GM18861 (cell line): ENCODE measurements around the gene FBLN1.

ENCODE experiments used
- ATAC-seq: cut with Tn5 transposase; IDR thresholded peaks from one replicate; pipeline ENCODE4 v1.9.1; 2021; ENCODE audit not compliant: unreplicated experiment

The FBLN1 gene

GRCh38 chr22:45503816-45504372 is 1.2 kb downstream of the FBLN1 start:
- ATAC-seq = no peak

- no peak for ATAC-seq
Measured at GRCh38 chr22:45504373-45505341, 2.0 kb downstream of the FBLN1 start.

- ATAC-seq = no peak
Measured at GRCh38 chr22:45505991-45506747, 3.5 kb downstream of the FBLN1 start.

- ATAC-seq = no peak
Measured at GRCh38 chr22:45506816-45507360, 4.2 kb downstream of the FBLN1 start.

- ATAC-seq = no peak
Measured at GRCh38 chr22:45507798-45508197, 5.1 kb downstream of the FBLN1 start.

- no peak for ATAC-seq
Measured at GRCh38 chr22:45508814-45509213, 6.1 kb downstream of the FBLN1 start.

GRCh38 chr22:45510376-45511232 is 7.9 kb downstream of the FBLN1 start:
- no peak for ATAC-seq

GRCh38 chr22:45511847-45512261 is 9.2 kb downstream of the FBLN1 start:
- no peak for ATAC-seq

- ATAC-seq = no peak
Measured at GRCh38 chr22:45512363-45512762, 9.7 kb downstream of the FBLN1 start.

GRCh38 chr22:45515676-45516075 is 13.0 kb downstream of the FBLN1 start:
- ATAC-seq = no peak

- no peak for ATAC-seq
Measured at GRCh38 chr22:45516163-45516562, 13.5 kb downstream of the FBLN1 start.

- no peak for ATAC-seq
Measured at GRCh38 chr22:45516923-45517675, 14.4 kb downstream of the FBLN1 start.

GRCh38 chr22:45518136-45518535 is 15.5 kb downstream of the FBLN1 start:
- ATAC-seq = no peak

GRCh38 chr22:45518580-45518991 is 15.9 kb downstream of the FBLN1 start:
- ATAC-seq = no peak

- no peak for ATAC-seq
Measured at GRCh38 chr22:45521178-45521577, 18.5 kb downstream of the FBLN1 start.

GRCh38 chr22:45522462-45522861 is 19.8 kb downstream of the FBLN1 start:
- ATAC-seq = no peak

GRCh38 chr22:45524157-45524556 is 21.5 kb downstream of the FBLN1 start:
- ATAC-seq = no peak

- no peak for ATAC-seq
Measured at GRCh38 chr22:45524966-45525365, 22.3 kb downstream of the FBLN1 start.

- ATAC-seq = no peak
Measured at GRCh38 chr22:45525480-45525879, 22.8 kb downstream of the FBLN1 start.

GRCh38 chr22:45526281-45526680 is 23.6 kb downstream of the FBLN1 start:
- no peak for ATAC-seq
